ENCODE results near the gene ANO8. TPM values are rescaled to one million over a fixed set of nuclear protein-coding genes. Genes with fewer than 3 reads are reported as not detected.
"Not testable (repeated sequence)": the region's sequence is repeated elsewhere in the genome, so short reads cannot be mapped to it uniquely, and the experiment has no call there.

ANO8 gene
- total RNA-seq, 1 donor from 2014 or later, result 9.6 TPM

GRCh38 chr19:17311455-17312188, 23.0 kb downstream of the ANO8 start:
- ATAC-seq (no peak), DNase-seq (ENCODE audit: low spot score) (no peak)

GRCh38 chr19:17309965-17310461, 24.6 kb downstream of the ANO8 start:
- ATAC-seq (no peak), DNase-seq (ENCODE audit: low spot score) (no peak)

GRCh38 chr19:17309198-17309964, 25.3 kb downstream of the ANO8 start, which contains the start of gene DDA1:
Gene DDA1, plus strand, starts transcription at chr19:17309563. Its CDS starts 92 bp downstream, at chr19:17309655.
- ATAC-seq (peak; percentile 76), DNase-seq (ENCODE audit: low spot score) (peak; percentile 99)

DNA sequence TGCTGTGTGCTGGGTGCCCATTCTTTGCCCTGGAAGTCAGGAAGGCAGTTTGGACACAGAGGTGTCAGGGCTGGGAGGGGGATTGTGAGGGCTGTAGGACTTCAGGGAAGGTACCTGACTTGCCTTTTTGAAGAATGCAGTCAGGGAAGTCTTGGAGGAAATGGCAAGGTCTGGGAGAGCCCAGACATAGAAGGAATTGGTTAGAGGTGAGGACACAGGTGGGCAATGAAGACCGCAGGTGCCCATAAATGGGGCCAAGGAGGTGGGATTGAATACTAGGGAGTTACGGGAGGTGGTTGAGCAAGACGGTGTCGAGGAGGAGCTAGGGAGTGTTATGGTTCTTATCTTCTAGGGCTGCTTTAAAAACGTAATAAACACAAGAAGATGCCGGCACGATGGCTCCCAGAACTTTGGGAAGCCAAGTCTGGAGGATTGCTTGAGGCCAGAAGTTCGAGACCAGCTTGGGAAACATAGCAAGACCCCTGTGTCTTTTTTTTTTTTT, 26.7 kb downstream of the ANO8 start:
- ATAC-seq (no peak), DNase-seq (ENCODE audit: low spot score) (no peak)

- ATAC-seq (peak; percentile 0), DNase-seq (ENCODE audit: low spot score) (peak; percentile 70)
These were observed 28.4 kb downstream of the ANO8 start for GRCh38 chr19:17306285-17306714.

- peak; percentile 99 for DNase-seq (ENCODE audit: low spot score)
- ATAC-seq, result peak; percentile 69
These were observed 29.0 kb downstream of the ANO8 start, which contains the start of gene MRPL34 for GRCh38 chr19:17305517-17306284. Gene MRPL34, plus strand, starts transcription at chr19:17305872. Its CDS starts 21 bp downstream, at chr19:17305893.

- DNase-seq (ENCODE audit: low spot score) (no peak), ATAC-seq (no peak)
These were observed 29.5 kb downstream of the ANO8 start for GRCh38 chr19:17305216-17305516.

DNA sequence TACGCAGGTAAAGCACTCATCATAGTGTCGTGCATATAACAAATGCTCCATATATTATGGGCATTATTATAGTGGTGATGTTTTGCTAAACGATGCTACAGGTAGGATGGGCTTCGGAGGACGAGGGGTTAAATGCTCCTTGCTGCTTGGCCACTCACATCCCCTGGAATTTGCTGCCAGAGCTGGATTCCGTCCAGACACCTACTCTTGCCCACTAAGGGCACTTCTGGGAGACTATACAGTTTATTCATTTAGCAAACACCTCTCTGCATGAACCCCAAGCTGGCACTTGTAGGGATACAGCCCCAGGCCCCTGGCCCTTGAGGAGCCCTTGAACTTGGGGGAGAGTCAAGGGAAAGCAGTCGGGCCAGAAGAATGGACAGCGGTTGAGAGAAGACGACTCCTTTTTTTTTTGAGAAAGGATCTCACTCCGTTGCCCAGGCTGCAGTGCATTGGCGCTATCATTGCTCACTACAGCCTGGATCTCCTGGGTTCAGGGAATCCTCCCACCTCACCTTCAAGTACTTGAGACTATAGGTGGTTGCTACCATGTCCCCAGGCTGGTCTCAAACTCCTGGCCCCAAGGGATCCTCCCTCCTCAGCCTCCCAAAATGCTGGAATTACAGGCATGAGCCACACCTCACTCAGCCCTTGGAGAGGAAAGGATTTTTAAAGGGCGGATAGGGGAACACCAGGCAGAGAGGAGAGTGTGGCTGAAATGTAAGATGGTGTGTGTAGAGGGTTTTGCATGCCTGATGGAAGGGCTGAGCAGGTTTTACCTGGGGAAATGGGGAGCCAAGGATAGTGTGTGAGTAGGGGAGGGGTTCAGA, 30.1 kb downstream of the ANO8 start:
- ATAC-seq (no peak), DNase-seq (ENCODE audit: low spot score) (no peak)

DNA sequence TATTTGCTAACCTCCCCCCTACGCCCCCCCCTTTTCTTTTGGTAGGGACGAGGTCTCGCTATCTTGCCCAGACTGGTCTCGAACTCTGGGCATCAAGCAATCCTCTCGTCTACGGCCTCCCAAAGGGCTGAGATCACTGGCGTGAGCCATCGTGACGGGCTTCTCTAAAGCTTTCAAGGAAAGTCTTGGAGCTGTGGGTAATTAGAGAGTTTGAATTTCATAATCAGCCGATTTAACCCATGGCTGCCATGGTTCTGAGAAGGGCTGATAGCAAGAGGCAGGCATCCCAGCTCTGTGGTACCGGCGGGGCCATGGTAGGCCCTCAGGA, 30.8 kb downstream of the ANO8 start:
- DNase-seq (ENCODE audit: low spot score), result no peak
- no peak for ATAC-seq

DNA sequence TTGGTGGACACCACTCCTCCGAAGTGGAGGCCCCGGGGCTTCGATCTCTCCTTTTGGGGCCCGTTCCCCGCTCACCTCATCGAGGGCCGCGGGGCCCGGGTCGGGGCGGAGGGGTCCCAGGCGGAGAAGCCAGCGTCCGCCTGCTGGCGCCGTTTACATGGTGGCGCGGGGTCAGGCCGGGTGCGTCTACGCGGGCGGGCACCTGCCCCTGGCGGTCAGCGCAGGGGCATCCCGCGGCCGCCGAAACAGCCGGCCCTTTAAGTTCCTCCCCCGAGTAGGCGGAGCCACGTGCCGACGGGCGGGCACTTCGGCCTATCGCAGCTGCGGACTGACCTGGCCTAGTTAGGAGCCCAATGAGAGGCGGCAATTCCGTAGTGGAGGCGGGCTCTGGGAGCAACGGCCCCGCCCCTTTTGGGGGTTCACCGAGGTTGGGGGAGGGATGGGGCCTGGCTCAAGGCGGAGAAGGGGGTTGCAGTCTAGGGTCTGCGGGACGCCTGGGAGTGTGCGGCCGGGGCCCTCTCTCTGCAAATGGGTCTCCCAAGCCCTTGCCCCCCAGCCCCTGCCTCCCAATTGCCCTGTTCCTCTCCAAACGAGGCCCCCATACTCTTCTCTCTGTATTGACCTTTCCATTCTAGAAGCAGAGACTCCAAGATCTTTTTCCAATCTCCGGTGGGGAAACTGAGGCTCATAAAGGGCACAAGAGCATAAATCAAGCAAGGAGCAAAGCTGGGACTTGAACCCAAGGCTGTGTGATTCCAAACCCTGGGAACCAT, 31.3 kb downstream of the ANO8 start, which contains the start of gene ABHD8:
ABHD8 (minus strand) TSS at position 259 of the 773 bp plus-strand sequence. CDS start 1,809 bp downstream, outside the sequence.
- ATAC-seq (peak; percentile 74), DNase-seq (ENCODE audit: low spot score) (peak; percentile 98)

GRCh38 chr19:17302391-17303166, 32.1 kb downstream of the ANO8 start:
- ATAC-seq (no peak), DNase-seq (ENCODE audit: low spot score) (no peak)

DNA sequence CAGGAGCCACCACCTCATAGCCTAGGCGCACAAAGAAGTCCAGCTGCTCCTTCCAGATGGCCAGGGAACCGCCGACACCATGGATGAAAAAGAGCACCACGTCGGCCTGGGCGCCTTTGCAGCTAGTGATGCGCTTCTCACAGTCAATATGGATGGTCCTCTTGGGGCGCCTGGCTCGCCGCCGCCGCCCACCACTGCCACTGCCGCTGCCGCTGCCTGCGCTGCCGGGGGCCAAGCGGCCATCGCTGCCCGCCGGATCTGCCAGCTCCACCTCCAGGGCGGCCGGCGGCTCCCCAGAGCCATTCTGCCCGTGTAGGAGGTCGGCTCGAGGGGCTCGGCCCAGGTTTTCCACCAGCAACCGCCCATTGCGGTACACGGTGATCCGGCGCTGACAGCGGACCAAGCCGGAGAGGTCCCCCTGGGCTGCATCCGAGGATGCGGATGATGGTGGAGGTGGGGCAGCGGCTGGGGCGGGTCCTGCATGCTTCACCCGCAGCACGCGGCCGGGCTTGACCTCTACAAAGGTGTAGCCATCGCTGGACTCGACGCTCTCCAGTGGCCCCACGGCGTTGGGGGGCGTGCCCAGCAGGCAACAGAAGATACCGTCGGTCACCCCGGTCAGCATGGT, 33.5 kb downstream of the ANO8 start:
- DNase-seq (ENCODE audit: low spot score) (no peak), ATAC-seq (no peak)

DNA sequence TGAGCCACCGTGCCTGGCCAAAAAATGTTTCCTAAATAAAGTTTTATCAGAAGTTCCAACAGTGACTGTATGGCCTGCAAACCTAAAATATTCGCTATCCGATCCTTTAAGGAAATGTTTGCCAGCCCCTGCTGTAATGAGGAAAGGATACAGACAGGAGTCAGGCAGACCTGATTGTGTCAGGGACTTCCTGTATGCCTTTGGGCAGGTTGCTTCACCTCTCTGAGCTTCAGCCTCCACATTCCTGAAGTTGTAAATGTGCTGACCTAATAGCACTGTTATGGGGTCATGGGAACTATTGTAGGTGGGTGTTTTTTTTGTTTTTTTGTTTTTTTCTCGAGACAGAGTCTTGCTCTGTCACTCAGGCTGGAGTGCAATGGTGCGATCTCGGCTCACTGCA, 37.7 kb downstream of the ANO8 start:
- DNase-seq (ENCODE audit: low spot score) (no peak), ATAC-seq (no peak)

GRCh38 chr19:17296273-17296672, 38.4 kb downstream of the ANO8 start:
- ATAC-seq, result no peak
- DNase-seq (ENCODE audit: low spot score), result no peak

GRCh38 chr19:17295551-17295950, 39.1 kb downstream of the ANO8 start:
- not testable (repeated sequence) for DNase-seq (ENCODE audit: low spot score); ATAC-seq

GRCh38 chr19:17294051-17294891, 40.4 kb downstream of the ANO8 start:
- ATAC-seq (peak; percentile 44), DNase-seq (ENCODE audit: low spot score) (no peak)

GRCh38 chr19:17293605-17294004, 41.0 kb downstream of the ANO8 start:
- ATAC-seq (no peak), DNase-seq (ENCODE audit: low spot score) (no peak)
